CD4-positive, alpha-beta memory T cell (primary cell): ENCODE results near the gene VAV2. TPM values are rescaled to one million over a fixed set of nuclear protein-coding genes. Genes with fewer than 3 reads are reported as not detected.

Experiments
- CTCF ChIA-PET: fragments of 350-600 bp; sonication (Branson Sonifier 250); formaldehyde crosslinking; loops from one replicate; lab custom pipeline; 2021; ENCODE audit warnings: inconsistent platforms; ENCODE audit not compliant: partially characterized antibody; lab: Charles Lee
- POLR2A ChIA-PET: fragments of 350-600 bp; sonication (Branson Sonifier 250); formaldehyde crosslinking; loops from one replicate; lab custom pipeline; 2021; ENCODE audit not compliant: partially characterized antibody; lab: Charles Lee
- DNase-seq, 5 donors: peaks; one replicate each; pipeline versions ENCODE4 v3.0.0 to v3.0.0-alpha.2; 2020 to 2022; ENCODE audit warnings: mixed read lengths in 1 of 5
- H3K27ac ChIP-seq: one replicate; pipeline ENCODE4 v1.7.0; 2013; ENCODE audit warnings: low read depth, low read length
- H3K27me3 ChIP-seq: 2 replicates; pipeline ENCODE4 v1.7.0; 2013; ENCODE audit warnings: mild to moderate bottlenecking, low read length, moderate library complexity; ENCODE audit not compliant: insufficient read depth
- H3K36me3 ChIP-seq: 2 replicates; pipeline ENCODE4 v1.7.0; 2013; ENCODE audit warnings: mild to moderate bottlenecking, low read length, moderate library complexity; ENCODE audit not compliant: insufficient read depth
- H3K4me1 ChIP-seq: 2 replicates; pipeline ENCODE4 v1.7.0; 2013; ENCODE audit warnings: mild to moderate bottlenecking, low read length, moderate library complexity; ENCODE audit not compliant: insufficient read depth
- H3K4me3 ChIP-seq, 2 donors: one replicate each; pipeline ENCODE4 v1.7.0; 2013; ENCODE audit warnings: low read length in 2 of 2, mild to moderate bottlenecking in 1 of 2
- H3K9me3 ChIP-seq, 2 donors: one replicate each; pipeline ENCODE4 v1.7.0; 2013; ENCODE audit warnings: low read length in 2 of 2, control low read depth in 1 of 2; ENCODE audit not compliant: control insufficient read depth in 1 of 2
- H3K27ac Mint-ChIP-seq, 7 donors: one replicate each; pipeline ENCODE4 v1.8.0; 2020 to 2021; ENCODE audit warnings: mixed read lengths in 7 of 7, mild to moderate bottlenecking in 6 of 7, inconsistent platforms in 3 of 7, moderate library complexity in 3 of 7
- H3K27me3 Mint-ChIP-seq, 2 donors: one replicate each; pipeline ENCODE4 v1.8.0; 2020 to 2021; ENCODE audit warnings: mixed read lengths in 2 of 2
- H3K36me3 Mint-ChIP-seq, 2 donors: one replicate each; pipeline ENCODE4 v1.8.0; 2020 to 2021; ENCODE audit warnings: mixed read lengths in 2 of 2, inconsistent platforms in 1 of 2, mild to moderate bottlenecking in 1 of 2
- H3K4me1 Mint-ChIP-seq, 4 donors: one replicate each; pipeline ENCODE4 v1.8.0; 2020 to 2021; ENCODE audit warnings: mixed read lengths in 4 of 4, mild to moderate bottlenecking in 1 of 4
- H3K4me3 Mint-ChIP-seq, 8 donors: one replicate each; pipeline ENCODE4 v1.8.0; 2020 to 2021; ENCODE audit warnings: mixed read lengths in 8 of 8, mild to moderate bottlenecking in 7 of 8, moderate library complexity in 6 of 8, inconsistent platforms in 3 of 8
- H3K9me3 Mint-ChIP-seq, 8 donors: one replicate each; pipeline ENCODE4 v1.8.0; 2020 to 2021; ENCODE audit warnings: mixed read lengths in 8 of 8, mild to moderate bottlenecking in 5 of 8, inconsistent platforms in 3 of 8, moderate library complexity in 1 of 8
- intact Hi-C: fragments of 100-400 bp; cut with micrococcal nuclease; formaldehyde crosslinking; loops from one replicate; pipeline ENCODE4 v1.15.1; 2023
- polyA plus RNA-seq, 2 donors: library from polyadenylated mRNA; unstranded; fragments of 300-500 nt; fragmentation: Illumina TruSeq; gene quantifications; one replicate each; pipeline ENCODE4 v1.2.3, GENCODE V29; 2021
- total RNA-seq, 2 experiments: library from RNA; stranded (reverse); gene quantifications; one replicate each; pipeline ENCODE4 v1.2.3, GENCODE V29; 2021

The VAV2 gene
- total and polyA plus RNA-seq, 4 experiments from 2014 or later: 0.26 to 3.0 (median 1.0) TPM

DNA sequence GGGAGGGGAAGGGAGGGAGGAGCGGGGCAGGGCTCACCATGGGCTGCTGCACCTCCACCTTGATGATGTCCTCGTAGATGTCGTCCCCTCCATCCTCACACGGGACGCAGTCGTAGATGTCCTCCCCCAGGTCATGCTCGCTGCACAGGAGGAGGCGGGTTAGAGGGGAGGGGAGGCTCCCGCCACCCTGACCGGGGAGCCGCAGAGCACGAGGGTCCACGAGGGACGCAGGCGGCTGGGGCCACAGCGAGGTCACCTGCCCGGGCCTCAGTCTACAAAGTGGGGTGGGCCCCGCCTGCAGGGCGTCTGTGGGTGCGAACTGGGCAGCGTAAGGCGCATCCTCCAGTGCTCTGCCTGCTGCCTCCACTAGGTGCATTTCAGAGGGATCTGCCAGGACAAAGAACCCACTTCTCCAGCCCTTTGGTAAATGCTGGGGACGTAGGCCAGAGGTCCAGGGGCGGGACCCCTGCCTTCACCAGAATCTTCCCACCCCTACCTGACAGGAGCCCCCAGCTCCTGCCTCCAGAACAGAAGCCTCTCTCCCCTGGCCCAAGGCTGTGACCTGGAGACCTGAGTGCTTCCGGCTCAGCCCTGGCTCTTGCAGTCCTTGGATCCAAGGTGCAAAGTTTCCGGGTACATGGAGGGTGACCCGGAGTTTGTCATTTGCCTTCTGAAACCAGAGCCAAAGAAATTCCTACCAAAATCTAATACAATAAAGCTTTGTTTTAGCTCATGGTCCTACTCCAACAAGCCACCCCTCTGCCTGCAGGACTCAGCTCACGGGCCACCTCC, 179.9 kb downstream of the VAV2 start:
- Histone ChIP-seq H3K9me3 (no peaks in the 10 kb centered on the region), H3K4me3 (no peak overlapping the region), H3K36me3 (no peaks in the 10 kb centered on the region), H3K27ac (no peak overlapping the region), H3K4me1 (no peaks in the 10 kb centered on the region), H3K27me3 (no peaks in the 10 kb centered on the region)
- no peak for DNase-seq
- Mint-ChIP-seq H3K36me3 (no peaks in the 10 kb centered on the region), H3K4me3 (no peak overlapping the region), H3K9me3 (peaks cover 0 to 2% (median 0%) of the 10 kb centered on the region in 8 donors), H3K27me3 (no peaks in the 10 kb centered on the region), H3K27ac (no peak overlapping the region), H3K4me1 (no peaks in the 10 kb centered on the region)
- POLR2A ChIA-PET: no interaction called here
- intact Hi-C loops: no loop called here
- CTCF ChIA-PET: no interaction called here

DNA sequence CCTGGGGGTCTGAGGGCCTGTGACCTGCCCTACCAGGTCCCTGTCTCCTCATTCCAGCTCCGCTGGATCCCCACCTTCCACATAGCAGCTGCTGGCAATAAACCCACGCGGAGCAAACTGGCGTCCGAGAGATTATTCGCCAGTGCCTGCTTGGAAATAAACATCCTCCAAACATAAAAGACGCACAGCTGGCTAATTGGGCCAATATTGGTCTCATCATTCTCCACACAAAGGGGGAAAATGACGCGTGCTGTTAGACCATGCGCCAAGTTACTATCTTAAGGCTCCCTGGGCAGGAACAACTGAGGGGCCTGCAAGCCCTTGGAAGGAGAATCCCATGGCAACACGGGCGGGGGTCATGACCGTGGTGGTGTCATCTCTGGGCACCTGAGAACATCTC, 180.7 kb downstream of the VAV2 start:
- no peaks in the 10 kb centered on the region for H3K36me3 ChIP-seq
- H3K9me3 ChIP-seq: no peaks in the 10 kb centered on the region
- no peaks in the 10 kb centered on the region for H3K27me3 Mint-ChIP-seq
- intact Hi-C loops: no loop called here
- no peak overlapping the region for H3K27ac ChIP-seq
- H3K4me1 ChIP-seq: no peaks in the 10 kb centered on the region
- no peaks in the 10 kb centered on the region for H3K36me3 Mint-ChIP-seq
- no peak overlapping the region for H3K4me3 Mint-ChIP-seq
- ChIA-PET CTCF (no interaction called here), POLR2A (no interaction called here)
- no peak for DNase-seq
- H3K4me1 Mint-ChIP-seq: no peaks in the 10 kb centered on the region
- H3K9me3 Mint-ChIP-seq: peaks cover 0 to 2% (median 0%) of the 10 kb centered on the region in 8 donors
- no peaks in the 10 kb centered on the region for H3K27me3 ChIP-seq
- no peak overlapping the region for H3K27ac Mint-ChIP-seq
- H3K4me3 ChIP-seq: no peak overlapping the region

DNA sequence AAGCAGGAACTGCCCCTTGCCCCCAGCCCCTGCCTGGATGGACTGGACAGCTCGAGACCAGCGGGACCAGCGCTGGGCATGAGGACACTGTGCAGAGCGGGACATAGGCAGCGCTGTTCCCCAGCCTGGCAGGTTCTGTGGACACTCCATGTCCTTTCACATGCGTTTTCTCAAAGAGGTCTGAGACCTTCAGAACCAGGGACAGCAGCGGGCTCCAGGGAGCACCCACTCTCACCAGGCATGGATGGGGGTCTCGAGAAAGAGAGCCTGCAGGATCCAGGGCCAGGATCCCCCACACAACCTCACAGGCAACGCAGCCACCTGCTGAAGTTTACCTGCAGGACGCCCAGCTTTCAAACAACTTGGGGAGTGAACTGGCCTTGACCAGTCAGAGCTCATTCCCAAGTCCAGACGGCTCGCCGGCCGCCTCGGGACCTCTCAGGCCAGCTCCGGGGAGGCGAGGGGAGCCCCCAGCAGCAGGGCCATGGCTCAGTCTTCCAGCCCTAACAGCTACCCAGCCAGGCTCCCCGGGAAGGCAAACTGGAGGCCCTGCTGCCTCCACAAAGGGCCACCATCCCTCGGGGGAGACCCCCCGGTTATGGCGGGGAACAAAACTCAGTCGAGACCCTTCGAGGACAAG, 181.4 kb downstream of the VAV2 start:
- Histone ChIP-seq H3K4me3 (no peak overlapping the region), H3K4me1 (no peaks in the 10 kb centered on the region), H3K9me3 (no peaks in the 10 kb centered on the region), H3K27me3 (no peaks in the 10 kb centered on the region), H3K36me3 (no peaks in the 10 kb centered on the region), H3K27ac (no peak overlapping the region)
- H3K36me3 Mint-ChIP-seq: no peaks in the 10 kb centered on the region
- H3K4me1 Mint-ChIP-seq: no peaks in the 10 kb centered on the region
- no peak overlapping the region for H3K27ac Mint-ChIP-seq
- intact Hi-C loops: no loop called here
- H3K27me3 Mint-ChIP-seq: no peaks in the 10 kb centered on the region
- POLR2A ChIA-PET: no interaction called here
- CTCF ChIA-PET: no interaction called here
- H3K9me3 Mint-ChIP-seq: peaks cover 0 to 2% (median 0%) of the 10 kb centered on the region in 8 donors
- DNase-seq: no peak
- H3K4me3 Mint-ChIP-seq: no peak overlapping the region

DNA sequence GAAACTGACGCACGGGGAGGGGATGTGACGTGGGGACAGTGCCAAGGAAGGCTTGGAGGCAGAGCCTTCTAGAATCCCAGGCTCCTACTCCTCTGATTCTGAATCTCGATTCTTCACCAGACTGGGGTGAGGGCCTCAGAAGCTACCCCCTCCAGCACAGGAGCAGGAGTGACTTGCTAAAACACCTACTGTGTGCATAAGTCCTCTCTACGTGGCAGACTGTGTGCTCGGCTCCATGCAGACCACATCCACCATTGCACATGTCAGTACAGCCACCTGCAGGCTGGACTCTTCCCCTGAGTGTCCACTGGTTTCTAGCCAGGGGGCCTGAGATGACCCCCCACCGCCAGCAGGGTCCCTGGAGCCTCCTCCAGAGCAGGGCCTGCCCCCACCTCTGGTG, 182.8 kb downstream of the VAV2 start:
- intact Hi-C loops: no loop called here
- Mint-ChIP-seq H3K27ac (no peak overlapping the region), H3K4me1 (no peaks in the 10 kb centered on the region), H3K4me3 (no peak overlapping the region), H3K36me3 (no peaks in the 10 kb centered on the region), H3K9me3 (peaks cover 0 to 2% (median 0%) of the 10 kb centered on the region in 8 donors), H3K27me3 (no peaks in the 10 kb centered on the region)
- DNase-seq: no peak
- ChIA-PET POLR2A (no interaction called here), CTCF (interaction anchor here (1.3 kb wide), 1 partner anchor 16 kb away, joined by 4 read pairs; no protein-coding TSS in a partner anchor)
- Histone ChIP-seq H3K4me1 (no peaks in the 10 kb centered on the region), H3K27ac (no peak overlapping the region), H3K27me3 (no peaks in the 10 kb centered on the region), H3K4me3 (no peak overlapping the region), H3K36me3 (no peaks in the 10 kb centered on the region), H3K9me3 (no peaks in the 10 kb centered on the region)

DNA sequence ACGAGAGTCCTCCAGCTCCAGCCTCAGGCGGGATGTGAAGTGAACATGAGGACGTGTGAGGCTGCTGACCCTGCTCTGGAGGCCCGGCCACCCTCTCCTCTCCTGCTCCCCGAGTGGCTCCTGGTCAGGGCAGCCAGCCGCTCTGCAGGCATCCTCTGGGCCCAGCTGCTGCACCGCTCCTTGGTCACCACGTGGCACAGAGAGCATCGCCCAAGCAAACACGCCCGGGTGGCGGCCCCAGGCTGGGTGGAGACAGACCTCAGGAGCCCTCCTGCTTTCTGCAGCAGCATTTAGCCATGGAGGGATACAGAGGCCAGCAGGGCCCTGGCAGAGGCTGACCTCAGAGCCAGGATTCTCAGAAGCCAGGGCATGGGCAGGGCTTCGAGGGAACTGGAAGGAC, 184.3 kb downstream of the VAV2 start:
- intact Hi-C loops: no loop called here
- no peaks in the 10 kb centered on the region for H3K27me3 ChIP-seq
- H3K36me3 ChIP-seq: no peaks in the 10 kb centered on the region
- no peaks in the 10 kb centered on the region for H3K4me1 Mint-ChIP-seq
- ChIA-PET CTCF (interaction anchor here (1.3 kb wide), 1 partner anchor 14 kb away, joined by 4 read pairs; no protein-coding TSS in a partner anchor), POLR2A (no interaction called here)
- no peak overlapping the region for H3K27ac Mint-ChIP-seq
- no peak for DNase-seq
- H3K4me1 ChIP-seq: no peaks in the 10 kb centered on the region
- H3K36me3 Mint-ChIP-seq: no peaks in the 10 kb centered on the region
- no peaks in the 10 kb centered on the region for H3K27me3 Mint-ChIP-seq
- H3K4me3 ChIP-seq: no peak overlapping the region
- H3K9me3 ChIP-seq: no peaks in the 10 kb centered on the region
- peaks cover 0 to 1% (median 0%) of the 10 kb centered on the region in 8 donors for H3K9me3 Mint-ChIP-seq
- H3K4me3 Mint-ChIP-seq: no peak overlapping the region
- no peak overlapping the region for H3K27ac ChIP-seq

DNA sequence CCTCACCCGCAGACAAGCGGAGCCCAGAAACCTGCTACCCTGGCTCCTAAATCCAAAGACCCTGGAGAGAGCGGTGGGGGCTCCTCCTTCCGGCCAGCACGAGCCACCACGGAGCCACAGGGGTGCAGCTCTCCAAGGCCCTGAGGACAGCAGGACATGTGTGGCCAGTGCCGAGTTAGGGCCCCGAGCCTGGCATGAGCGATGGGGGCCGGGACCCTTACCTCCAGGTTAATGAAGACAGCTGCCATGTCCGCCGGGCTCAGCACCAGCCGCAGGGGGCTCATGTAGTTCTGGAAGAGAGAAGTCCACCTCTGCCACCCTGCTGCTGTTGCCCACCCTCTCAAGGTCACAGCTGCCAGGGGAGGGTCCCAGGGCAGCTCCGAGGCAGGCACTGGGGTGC, 185.1 kb downstream of the VAV2 start:
- no peaks in the 10 kb centered on the region for H3K27me3 Mint-ChIP-seq
- Histone ChIP-seq H3K27ac (no peak overlapping the region), H3K4me3 (no peak overlapping the region), H3K9me3 (no peaks in the 10 kb centered on the region), H3K4me1 (no peaks in the 10 kb centered on the region), H3K36me3 (no peaks in the 10 kb centered on the region), H3K27me3 (no peaks in the 10 kb centered on the region)
- no peaks in the 10 kb centered on the region for H3K9me3 Mint-ChIP-seq
- POLR2A ChIA-PET: no interaction called here
- CTCF ChIA-PET: no interaction called here
- H3K27ac Mint-ChIP-seq: no peak overlapping the region
- H3K4me1 Mint-ChIP-seq: no peaks in the 10 kb centered on the region
- no peak overlapping the region for H3K4me3 Mint-ChIP-seq
- H3K36me3 Mint-ChIP-seq: no peaks in the 10 kb centered on the region
- intact Hi-C loops: no loop called here
- DNase-seq: no peak

DNA sequence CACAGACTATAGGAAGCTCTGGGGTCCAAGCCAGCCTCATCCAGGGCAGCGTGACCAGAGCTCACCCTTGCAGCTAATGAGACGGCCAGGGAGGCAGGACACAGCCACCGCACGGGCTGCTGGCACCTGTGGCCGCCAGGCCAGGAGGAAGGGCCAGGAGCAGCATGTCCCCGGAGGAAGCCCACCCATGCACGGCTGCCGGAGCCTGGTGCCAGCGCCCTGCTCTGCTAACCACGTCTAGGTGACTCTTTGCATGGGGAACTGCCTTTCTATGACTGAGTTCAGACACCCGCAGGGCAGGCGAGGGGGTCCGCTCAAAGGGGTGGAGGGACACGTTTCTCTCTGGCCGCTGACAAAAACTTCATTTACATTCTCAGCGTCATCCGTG, 185.5 kb downstream of the VAV2 start:
- POLR2A ChIA-PET: no interaction called here
- H3K4me3 Mint-ChIP-seq: no peak overlapping the region

More for the DNA sequence above, 185.5 kb downstream of the VAV2 start:
- no peak for DNase-seq
- no peaks in the 10 kb centered on the region for H3K4me1 ChIP-seq
- no peaks in the 10 kb centered on the region for H3K36me3 Mint-ChIP-seq
- no peaks in the 10 kb centered on the region for H3K9me3 Mint-ChIP-seq
- no peaks in the 10 kb centered on the region for H3K36me3 ChIP-seq
- no peak overlapping the region for H3K4me3 ChIP-seq
- CTCF ChIA-PET: no interaction called here
- H3K9me3 ChIP-seq: no peaks in the 10 kb centered on the region
- intact Hi-C loops: no loop called here
- no peaks in the 10 kb centered on the region for H3K27me3 Mint-ChIP-seq
- H3K27ac ChIP-seq: no peak overlapping the region
- no peaks in the 10 kb centered on the region for H3K27me3 ChIP-seq
- no peaks in the 10 kb centered on the region for H3K4me1 Mint-ChIP-seq
- no peak overlapping the region for H3K27ac Mint-ChIP-seq
